Loucy (cell line): ENCODE measurements around the gene TIAM1.

ENCODE experiments used
- EZH2phosphoT487 ChIP-seq: fragments of 200-600 bp; IDR thresholded peaks from 2 replicates; pipeline ENCODE4 v1.6.1; 2018; ENCODE audit warnings: antibody characterized with exemption, mild to moderate bottlenecking, moderate library complexity, borderline replicate concordance
- TF ChIP-seq, protein P1 (sequence below): fragments of 200-600 bp; sonication (generic); conservative IDR thresholded peaks from 2 replicates; pipeline ENCODE4 v1.5.1; 2014; ENCODE audit warnings: mild to moderate bottlenecking, antibody characterized with exemption, low read length

DNA sequence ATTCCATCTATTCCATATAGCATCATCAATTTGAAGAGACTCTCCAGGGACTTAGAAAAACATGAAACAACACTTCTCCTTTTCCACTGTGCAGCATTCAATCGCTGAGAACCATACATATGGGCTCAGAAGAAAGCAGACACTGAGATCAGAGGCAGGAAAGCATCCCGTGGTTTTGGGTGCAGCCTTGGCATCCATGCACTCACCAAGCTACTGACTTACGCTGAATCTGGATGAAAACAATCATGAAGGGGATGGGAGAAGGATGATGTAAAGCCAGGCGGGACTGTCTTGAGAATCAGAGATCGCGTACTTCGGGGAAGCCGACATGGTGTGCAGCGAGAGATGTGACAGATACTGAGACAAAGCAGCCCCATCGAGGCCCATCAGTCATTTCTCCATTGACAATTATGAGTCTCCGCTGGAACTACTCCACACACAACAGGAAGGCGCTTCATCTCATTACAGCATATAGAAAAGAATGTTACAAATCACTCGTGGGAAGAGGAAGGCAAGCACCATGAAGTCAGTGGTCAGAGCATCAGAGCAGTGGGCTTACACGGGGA lies 2.3 kb upstream of the TIAM1 start:
- TF ChIP-seq, protein P1, sequence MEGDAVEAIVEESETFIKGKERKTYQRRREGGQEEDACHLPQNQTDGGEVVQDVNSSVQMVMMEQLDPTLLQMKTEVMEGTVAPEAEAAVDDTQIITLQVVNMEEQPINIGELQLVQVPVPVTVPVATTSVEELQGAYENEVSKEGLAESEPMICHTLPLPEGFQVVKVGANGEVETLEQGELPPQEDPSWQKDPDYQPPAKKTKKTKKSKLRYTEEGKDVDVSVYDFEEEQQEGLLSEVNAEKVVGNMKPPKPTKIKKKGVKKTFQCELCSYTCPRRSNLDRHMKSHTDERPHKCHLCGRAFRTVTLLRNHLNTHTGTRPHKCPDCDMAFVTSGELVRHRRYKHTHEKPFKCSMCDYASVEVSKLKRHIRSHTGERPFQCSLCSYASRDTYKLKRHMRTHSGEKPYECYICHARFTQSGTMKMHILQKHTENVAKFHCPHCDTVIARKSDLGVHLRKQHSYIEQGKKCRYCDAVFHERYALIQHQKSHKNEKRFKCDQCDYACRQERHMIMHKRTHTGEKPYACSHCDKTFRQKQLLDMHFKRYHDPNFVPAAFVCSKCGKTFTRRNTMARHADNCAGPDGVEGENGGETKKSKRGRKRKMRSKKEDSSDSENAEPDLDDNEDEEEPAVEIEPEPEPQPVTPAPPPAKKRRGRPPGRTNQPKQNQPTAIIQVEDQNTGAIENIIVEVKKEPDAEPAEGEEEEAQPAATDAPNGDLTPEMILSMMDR, result no peak
- TF ChIP-seq EZH2phosphoT487, result no peak
